ENCODE data around the gene TENM3.

- TF ChIP-seq CTCF (conservative IDR thresholded peaks at IDR 0.05) (no peak), ZFX (IDR thresholded peaks at IDR 0.05) (no peak)
Observed at GRCh38 chr4:182496408-182496807, 253.2 kb downstream of the TENM3 start.

Data from C4-2B (cell line).